NOMO-1 treated with dmso at 0.1 percent for 144 hours (cell line): Measurements from ENCODE around the gene PARP6.

ENCODE experiments used
- DNase-seq: peaks from one replicate; lab custom pipeline; 2025; ENCODE audit not compliant: unreplicated experiment; lab: John Stamatoyannopoulos, UW

PARP6 gene

GRCh38 chr15:72272213-72272996 lies at the start of gene PARP6:
TSS of gene PARP6 (minus strand) at chr15:72272554. CDS start at chr15:72267477, 5,077 bp downstream.
- DNase-seq, result peak; percentile 99

GRCh38 chr15:72319985-72320671 lies 47.8 kb upstream of the PARP6 start, which contains the start of gene CELF6:
TSS of gene CELF6 (minus strand) at chr15:72320157. CDS start at chr15:72319874, 283 bp downstream.
- DNase-seq, result peak; percentile 83

GRCh38 chr15:72319360-72319984 lies 47.1 kb upstream of the PARP6 start:
- peak; percentile 15 for DNase-seq

GRCh38 chr15:72318408-72318942 lies 46.1 kb upstream of the PARP6 start:
- DNase-seq, result no peak

- DNase-seq, result no peak
Observed at GRCh38 chr15:72315706-72316370, 43.5 kb upstream of the PARP6 start.

GRCh38 chr15:72313881-72314280 lies 41.5 kb upstream of the PARP6 start:
- DNase-seq, result no peak

- no peak for DNase-seq
Observed at GRCh38 chr15:72313448-72313840, 41.1 kb upstream of the PARP6 start.

GRCh38 chr15:72312605-72313447 lies 40.5 kb upstream of the PARP6 start:
- DNase-seq, result peak; percentile 35

- DNase-seq, result no peak
Observed at GRCh38 chr15:72307026-72307425, 34.7 kb upstream of the PARP6 start.

- peak; percentile 64 for DNase-seq
Observed at GRCh38 chr15:72306211-72306785, 33.9 kb upstream of the PARP6 start.

- no peak for DNase-seq
Observed at GRCh38 chr15:72304596-72304995, 32.2 kb upstream of the PARP6 start.

GRCh38 chr15:72302955-72303354 lies 30.6 kb upstream of the PARP6 start:
- DNase-seq, result no peak

- no peak for DNase-seq
Observed at GRCh38 chr15:72289597-72290325, 17.4 kb upstream of the PARP6 start.

- no peak for DNase-seq
Observed at GRCh38 chr15:72288796-72289596, 16.6 kb upstream of the PARP6 start.

GRCh38 chr15:72285927-72286516 lies 13.7 kb upstream of the PARP6 start:
- peak; percentile 13 for DNase-seq

- no peak for DNase-seq
Observed at GRCh38 chr15:72285402-72285801, 13.0 kb upstream of the PARP6 start.

GRCh38 chr15:72284781-72285180 lies 12.4 kb upstream of the PARP6 start:
- DNase-seq, result no peak

GRCh38 chr15:72281713-72282112 lies 9.4 kb upstream of the PARP6 start:
- DNase-seq, result no peak
